GM12891 (cell line): ENCODE data around the gene LRRC19. TPM values are rescaled to one million over a fixed set of nuclear protein-coding genes. Genes with fewer than 3 reads are reported as not detected.

Source experiments
- DNase-seq: peaks from one replicate; pipeline ENCODE4 v3.0.0; 2011; ENCODE audit warnings: low spot score; ENCODE audit not compliant: insufficient read length
- FAIRE-seq: peaks from 2 replicates; lab custom pipeline; 2011; peaks lifted over from hg19 to GRCh38; lab: Jason Lieb, UNC
- PAX5 ChIP-seq: IDR thresholded peaks from 2 replicates; pipeline ENCODE4 v1.6.1; 2011; ENCODE audit warnings: low read length, moderate library complexity, mild to moderate bottlenecking; ENCODE audit not compliant: insufficient read depth, severe bottlenecking
- POLR2A ChIP-seq: IDR thresholded peaks from 2 replicates; pipeline ENCODE4 v1.6.1; 2011; ENCODE audit warnings: low read depth, low read length, control low read depth
- POLR2AphosphoS5 ChIP-seq: IDR thresholded peaks from 2 replicates; pipeline ENCODE4 v1.6.1; 2011; ENCODE audit warnings: low read depth, low read length, control low read depth
- POU2F2 ChIP-seq: IDR thresholded peaks from 2 replicates; pipeline ENCODE4 v1.6.1; 2011; ENCODE audit warnings: low read depth, mild to moderate bottlenecking, control low read depth, low read length, moderate library complexity
- SPI1 ChIP-seq: IDR thresholded peaks from 2 replicates; pipeline ENCODE4 v1.6.1; 2011; ENCODE audit warnings: low read depth, low read length, control low read depth
- TAF1 ChIP-seq: IDR thresholded peaks from 2 replicates; pipeline ENCODE4 v1.6.1; 2011; ENCODE audit warnings: low read depth, low read length, control low read depth
- polyA plus RNA-seq: library from polyadenylated mRNA; unstranded; fragments of >200 nt; gene quantifications from one replicate; pipeline ENCODE4 v1.2.1, GENCODE V29; 2012; ENCODE audit warnings: low read depth, missing spikeins, inconsistent platforms; ENCODE audit not compliant: missing spikeins

Gene LRRC19
- not detected for polyA plus RNA-seq

GRCh38 chr9:27005491-27005890, at the start of gene LRRC19:
TSS of gene LRRC19 (minus strand) at chr9:27005672. CDS start at chr9:26999694, 5,978 bp downstream.
- DNase-seq (no peak), FAIRE-seq (no peak)
- TF ChIP-seq POU2F2 (no peak), SPI1 (no peak), POLR2A (no peak), TAF1 (no peak), POLR2AphosphoS5 (no peak), PAX5 (no peak)

GRCh38 chr9:27054841-27055240, 49.4 kb upstream of the LRRC19 start:
- DNase-seq (no peak), FAIRE-seq (peak; percentile 23)
- TF ChIP-seq SPI1 (no peak), POU2F2 (no peak), PAX5 (no peak), POLR2AphosphoS5 (no peak), POLR2A (no peak), TAF1 (no peak)

- TF ChIP-seq SPI1: no peak
- no peak for TF ChIP-seq TAF1
- no peak for TF ChIP-seq PAX5
- TF ChIP-seq POLR2A: no peak
- TF ChIP-seq POLR2AphosphoS5: no peak
- TF ChIP-seq POU2F2: no peak
- DNase-seq (no peak), FAIRE-seq (no peak)
These were observed 48.7 kb upstream of the LRRC19 start for GRCh38 chr9:27054125-27054524.

GRCh38 chr9:27053369-27054022, 48.0 kb upstream of the LRRC19 start:
- DNase-seq: no peak
- FAIRE-seq: no peak
- no peak for TF ChIP-seq POLR2A
- no peak for TF ChIP-seq SPI1
- TF ChIP-seq TAF1: no peak
- no peak for TF ChIP-seq PAX5
- no peak for TF ChIP-seq POLR2AphosphoS5
- TF ChIP-seq POU2F2: no peak

GRCh38 chr9:27047136-27047535, 41.7 kb upstream of the LRRC19 start:
- no peak for DNase-seq
- no peak for TF ChIP-seq TAF1
- peak; percentile 16; the same call in 1 of the 2 replicates for TF ChIP-seq SPI1
- no peak for TF ChIP-seq POU2F2
- no peak for FAIRE-seq

GRCh38 chr9:27043176-27043575, 37.7 kb upstream of the LRRC19 start:
- TF ChIP-seq SPI1 (no peak), POU2F2 (no peak), POLR2AphosphoS5 (no peak), TAF1 (no peak), POLR2A (no peak), PAX5 (no peak)
- DNase-seq (no peak), FAIRE-seq (no peak)

GRCh38 chr9:27042476-27042875, 37.0 kb upstream of the LRRC19 start:
- DNase-seq (no peak), FAIRE-seq (no peak)
- TF ChIP-seq POU2F2 (no peak), POLR2AphosphoS5 (no peak), PAX5 (no peak), SPI1 (no peak), TAF1 (no peak)

GRCh38 chr9:27041746-27042145, 36.3 kb upstream of the LRRC19 start:
- no peak for TF ChIP-seq POLR2A
- no peak for TF ChIP-seq POU2F2
- no peak for TF ChIP-seq TAF1
- TF ChIP-seq POLR2AphosphoS5: no peak
- TF ChIP-seq PAX5: no peak
- TF ChIP-seq SPI1: no peak
- DNase-seq (no peak), FAIRE-seq (no peak)

GRCh38 chr9:27037499-27037898, 32.0 kb upstream of the LRRC19 start:
- no peak for DNase-seq
- FAIRE-seq: no peak
- TF ChIP-seq POLR2AphosphoS5: no peak
- TF ChIP-seq TAF1: no peak
- no peak for TF ChIP-seq POLR2A
- TF ChIP-seq POU2F2: no peak
- no peak for TF ChIP-seq SPI1
- TF ChIP-seq PAX5: no peak

- FAIRE-seq: peak; percentile 41
- TF ChIP-seq POLR2AphosphoS5: no peak
- TF ChIP-seq POLR2A: no peak
- no peak for TF ChIP-seq TAF1
- peak; percentile 21 for DNase-seq
These were observed 28.4 kb upstream of the LRRC19 start for GRCh38 chr9:27033815-27034403.
